DOHH2 (cell line): ENCODE data around the gene PXDC1.

Source experiments
- H3F3A ChIP-seq: fragments of 200-600 bp; sonication (generic), shearing (Covaris generic); 2 replicates; pipeline ENCODE4 v1.6.0; 2016; ENCODE audit warnings: antibody characterized with exemption, mild to moderate bottlenecking; ENCODE audit not compliant: control insufficient read depth, insufficient read depth
- H3K27ac ChIP-seq: fragments of 200-600 bp; sonication (generic); 2 replicates; pipeline ENCODE4 v1.5.1; 2014; ENCODE audit warnings: low read depth, mild to moderate bottlenecking, low read length, moderate library complexity
- H3K27me3 ChIP-seq: fragments of 200-600 bp; sonication (generic); 2 replicates; pipeline ENCODE4 v1.6.1; 2014; ENCODE audit warnings: mild to moderate bottlenecking, low read length, mixed read lengths; ENCODE audit not compliant: control insufficient read depth
- H3K36me3 ChIP-seq: fragments of 200-600 bp; sonication (generic); 2 replicates; pipeline ENCODE4 v1.6.1; 2014; ENCODE audit warnings: mild to moderate bottlenecking, low read length, moderate library complexity, mixed read lengths; ENCODE audit not compliant: control insufficient read depth
- H3K4me1 ChIP-seq: fragments of 200-600 bp; sonication (generic); 2 replicates; pipeline ENCODE4 v1.6.1; 2014; ENCODE audit warnings: mild to moderate bottlenecking, low read length, mixed read lengths; ENCODE audit not compliant: control insufficient read depth
- H3K4me2 ChIP-seq: fragments of 200-600 bp; sonication (generic); 2 replicates; pipeline ENCODE4 v1.6.0; 2014; ENCODE audit warnings: mild to moderate bottlenecking, low read length, moderate library complexity
- H3K4me3 ChIP-seq: fragments of 200-600 bp; sonication (generic); 2 replicates; pipeline ENCODE4 v1.5.1; 2014; ENCODE audit warnings: mild to moderate bottlenecking, low read length, mixed read lengths
- H3K79me2 ChIP-seq: fragments of 200-600 bp; sonication (generic); 2 replicates; pipeline ENCODE4 v1.6.1; 2014; ENCODE audit warnings: mild to moderate bottlenecking, low read length, mixed read lengths; ENCODE audit not compliant: control insufficient read depth
- H3K9me2 ChIP-seq: fragments of 200-600 bp; sonication (generic); replicated peaks from 2 replicates; pipeline ENCODE4 v1.6.1; 2014; ENCODE audit warnings: mild to moderate bottlenecking, low read length, mixed read lengths; ENCODE audit not compliant: control insufficient read depth
- H3K9me3 ChIP-seq: fragments of 200-600 bp; sonication (generic); 2 replicates; pipeline ENCODE4 v1.6.1; 2014; ENCODE audit warnings: antibody characterized with exemption, low read length, mixed read lengths; ENCODE audit not compliant: control insufficient read depth, insufficient read depth
- H4K20me1 ChIP-seq: fragments of 200-600 bp; sonication (generic); 2 replicates; pipeline ENCODE4 v1.6.0; 2014; ENCODE audit warnings: low read depth, mild to moderate bottlenecking, antibody characterized with exemption, low read length, moderate library complexity; ENCODE audit not compliant: control insufficient read depth, insufficient read depth
- CTCF ChIP-seq: fragments of 200-600 bp; sonication (generic); IDR thresholded peaks from one replicate; pipeline ENCODE4 v1.5.1; 2014; ENCODE audit warnings: antibody characterized with exemption, mild to moderate bottlenecking, low read depth, low read length; ENCODE audit not compliant: poor library complexity, severe bottlenecking
- EZH2phosphoT487 ChIP-seq: fragments of 200-600 bp; sonication (generic); IDR thresholded peaks from 2 replicates; pipeline ENCODE4 v1.6.1; 2017; ENCODE audit warnings: borderline replicate concordance, mild to moderate bottlenecking, antibody characterized with exemption, low read length, moderate library complexity, mixed read lengths

Gene PXDC1

GRCh38 chr6:3798055-3798919 lies 46.8 kb upstream of the PXDC1 start:
- TF ChIP-seq CTCF (no peak), EZH2phosphoT487 (no peak)
- H3K27ac ChIP-seq, result no peak overlapping the region
- no peaks in the 10 kb centered on the region for H3K36me3 ChIP-seq
- H3K4me3 ChIP-seq, result peak overlapping the region; percentile 8; the same call in 1 of the 2 replicates
- no peaks in the 10 kb centered on the region for H3K9me2 ChIP-seq
- no peaks in the 10 kb centered on the region for H3K9me3 ChIP-seq
- H3K27me3 ChIP-seq, result peaks cover 14% of the 10 kb centered on the region
- H3K4me1 ChIP-seq, result peaks cover 50% of the 10 kb centered on the region
- H4K20me1 ChIP-seq, result no peaks in the 10 kb centered on the region; the same call in 1 of the 2 replicates
- peak overlapping the region; percentile 39 for H3K4me2 ChIP-seq
- H3F3A ChIP-seq, result no peaks in the 10 kb centered on the region
- H3K79me2 ChIP-seq, result no peaks in the 10 kb centered on the region

- no peak for TF ChIP-seq EZH2phosphoT487
- TF ChIP-seq CTCF, result no peak
- no peaks in the 10 kb centered on the region for H3K79me2 ChIP-seq
- no peak overlapping the region; the same call in 1 of the 2 replicates for H3K4me2 ChIP-seq
- H3K9me2 ChIP-seq, result no peaks in the 10 kb centered on the region
- H3K4me1 ChIP-seq, result peaks cover 58% of the 10 kb centered on the region
- H4K20me1 ChIP-seq, result no peaks in the 10 kb centered on the region; the same call in 1 of the 2 replicates
- H3K4me3 ChIP-seq, result no peak overlapping the region
- no peaks in the 10 kb centered on the region for H3F3A ChIP-seq
- no peaks in the 10 kb centered on the region for H3K36me3 ChIP-seq
- H3K9me3 ChIP-seq, result no peaks in the 10 kb centered on the region
- no peak overlapping the region for H3K27ac ChIP-seq
- peaks cover 12% of the 10 kb centered on the region for H3K27me3 ChIP-seq
Measured at GRCh38 chr6:3797231-3798054, 45.9 kb upstream of the PXDC1 start.

- Histone ChIP-seq H3K4me1 (peaks cover 65% of the 10 kb centered on the region), H3K27me3 (peaks cover 10% of the 10 kb centered on the region), H3K4me3 (no peak overlapping the region), H3K79me2 (no peaks in the 10 kb centered on the region), H3K36me3 (no peaks in the 10 kb centered on the region), H3K9me2 (no peaks in the 10 kb centered on the region), H4K20me1 (no peaks in the 10 kb centered on the region; the same call in 1 of the 2 replicates), H3K9me3 (no peaks in the 10 kb centered on the region), H3F3A (no peaks in the 10 kb centered on the region), H3K27ac (no peak overlapping the region), H3K4me2 (no peak overlapping the region)
- TF ChIP-seq CTCF (no peak), EZH2phosphoT487 (no peak)
Measured at GRCh38 chr6:3796719-3797041, 45.2 kb upstream of the PXDC1 start.
